NOMO-1 treated with dmso at 0.1 percent for 144 hours (cell line): ENCODE data around the gene TSPAN2.

Source experiments
- DNase-seq: peaks from one replicate; lab custom pipeline; 2025; ENCODE audit not compliant: unreplicated experiment; lab: John Stamatoyannopoulos, UW

The TSPAN2 gene

GRCh38 chr1:115114308-115114707 is 25.0 kb upstream of the TSPAN2 start:
- DNase-seq = no peak

GRCh38 chr1:115113766-115114165 is 24.5 kb upstream of the TSPAN2 start:
- no peak for DNase-seq

- DNase-seq = no peak
These were observed 23.4 kb upstream of the TSPAN2 start for GRCh38 chr1:115112496-115113375.

- DNase-seq = peak; percentile 82
These were observed 18.4 kb upstream of the TSPAN2 start for GRCh38 chr1:115107516-115108260.

- DNase-seq = peak; percentile 40
These were observed 16.5 kb upstream of the TSPAN2 start for GRCh38 chr1:115105831-115106230.

- DNase-seq = no peak
These were observed 10.4 kb upstream of the TSPAN2 start for GRCh38 chr1:115099693-115100050.

- DNase-seq = peak; percentile 65
These were observed 9.8 kb upstream of the TSPAN2 start for GRCh38 chr1:115098979-115099692.

- no peak for DNase-seq
These were observed 2.9 kb upstream of the TSPAN2 start for GRCh38 chr1:115092175-115092574.

- DNase-seq = no peak
These were observed 2.3 kb upstream of the TSPAN2 start for GRCh38 chr1:115091572-115091971.

- DNase-seq = no peak
These were observed 1.7 kb upstream of the TSPAN2 start for GRCh38 chr1:115090956-115091355.

GRCh38 chr1:115090540-115090939 is 1.2 kb upstream of the TSPAN2 start:
- DNase-seq = no peak

- no peak for DNase-seq
These were observed 835 bp upstream of the TSPAN2 start for GRCh38 chr1:115090186-115090490.

- DNase-seq = no peak
These were observed 358 bp downstream of the TSPAN2 start for GRCh38 chr1:115088871-115089419.

- DNase-seq = no peak
These were observed 1.1 kb downstream of the TSPAN2 start for GRCh38 chr1:115088115-115088778.

GRCh38 chr1:115086176-115086830 is 3.0 kb downstream of the TSPAN2 start:
- DNase-seq = no peak

- no peak for DNase-seq
These were observed 4.3 kb downstream of the TSPAN2 start for GRCh38 chr1:115084902-115085511.

- no peak for DNase-seq
These were observed 6.4 kb downstream of the TSPAN2 start for GRCh38 chr1:115082949-115083348.

GRCh38 chr1:115078708-115079107 is 10.6 kb downstream of the TSPAN2 start:
- DNase-seq = no peak

- DNase-seq = no peak
These were observed 11.3 kb downstream of the TSPAN2 start for GRCh38 chr1:115077984-115078330.

- DNase-seq = no peak
These were observed 11.9 kb downstream of the TSPAN2 start for GRCh38 chr1:115077286-115077983.
